ENCODE results near the gene BICC1.

DNA sequence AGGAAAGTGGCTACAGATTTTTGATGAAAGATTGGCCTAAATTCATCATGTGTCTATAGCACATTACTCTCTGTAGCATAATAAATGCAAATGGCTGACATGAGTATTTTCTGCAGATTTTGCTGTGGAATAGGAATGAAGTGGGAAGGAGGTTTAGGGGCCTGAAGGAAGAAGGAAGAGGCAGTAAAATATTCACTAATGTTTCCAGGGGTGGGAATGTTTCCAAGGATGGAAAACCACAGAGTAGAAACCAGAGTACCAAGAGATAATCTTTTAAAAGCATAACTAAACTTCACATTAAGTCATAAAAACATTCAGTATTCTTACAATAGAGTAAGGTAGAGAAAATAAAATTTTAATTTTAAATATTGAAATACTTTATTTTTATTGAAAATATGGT is 267.8 kb downstream of the BICC1 start:
- TF ChIP-seq, protein P1, sequence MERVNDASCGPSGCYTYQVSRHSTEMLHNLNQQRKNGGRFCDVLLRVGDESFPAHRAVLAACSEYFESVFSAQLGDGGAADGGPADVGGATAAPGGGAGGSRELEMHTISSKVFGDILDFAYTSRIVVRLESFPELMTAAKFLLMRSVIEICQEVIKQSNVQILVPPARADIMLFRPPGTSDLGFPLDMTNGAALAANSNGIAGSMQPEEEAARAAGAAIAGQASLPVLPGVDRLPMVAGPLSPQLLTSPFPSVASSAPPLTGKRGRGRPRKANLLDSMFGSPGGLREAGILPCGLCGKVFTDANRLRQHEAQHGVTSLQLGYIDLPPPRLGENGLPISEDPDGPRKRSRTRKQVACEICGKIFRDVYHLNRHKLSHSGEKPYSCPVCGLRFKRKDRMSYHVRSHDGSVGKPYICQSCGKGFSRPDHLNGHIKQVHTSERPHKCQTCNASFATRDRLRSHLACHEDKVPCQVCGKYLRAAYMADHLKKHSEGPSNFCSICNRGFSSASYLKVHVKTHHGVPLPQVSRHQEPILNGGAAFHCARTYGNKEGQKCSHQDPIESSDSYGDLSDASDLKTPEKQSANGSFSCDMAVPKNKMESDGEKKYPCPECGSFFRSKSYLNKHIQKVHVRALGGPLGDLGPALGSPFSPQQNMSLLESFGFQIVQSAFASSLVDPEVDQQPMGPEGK (CRISPR knock-in tag; IDR thresholded peaks at IDR 0.05): no peak
- no peak for TF ChIP-seq NFIC (IDR thresholded peaks at IDR 0.05; ENCODE audit: low read length)
- TF ChIP-seq GATAD1 (CRISPR knock-in tag; IDR thresholded peaks at IDR 0.05): no peak
- TF ChIP-seq ZFP36L2 (CRISPR knock-in tag; IDR thresholded peaks at IDR 0.05): no peak
- no peak for TF ChIP-seq MEIS1 (CRISPR knock-in tag; IDR thresholded peaks at IDR 0.05; ENCODE audit: borderline replicate concordance)
- TF ChIP-seq, protein P2, sequence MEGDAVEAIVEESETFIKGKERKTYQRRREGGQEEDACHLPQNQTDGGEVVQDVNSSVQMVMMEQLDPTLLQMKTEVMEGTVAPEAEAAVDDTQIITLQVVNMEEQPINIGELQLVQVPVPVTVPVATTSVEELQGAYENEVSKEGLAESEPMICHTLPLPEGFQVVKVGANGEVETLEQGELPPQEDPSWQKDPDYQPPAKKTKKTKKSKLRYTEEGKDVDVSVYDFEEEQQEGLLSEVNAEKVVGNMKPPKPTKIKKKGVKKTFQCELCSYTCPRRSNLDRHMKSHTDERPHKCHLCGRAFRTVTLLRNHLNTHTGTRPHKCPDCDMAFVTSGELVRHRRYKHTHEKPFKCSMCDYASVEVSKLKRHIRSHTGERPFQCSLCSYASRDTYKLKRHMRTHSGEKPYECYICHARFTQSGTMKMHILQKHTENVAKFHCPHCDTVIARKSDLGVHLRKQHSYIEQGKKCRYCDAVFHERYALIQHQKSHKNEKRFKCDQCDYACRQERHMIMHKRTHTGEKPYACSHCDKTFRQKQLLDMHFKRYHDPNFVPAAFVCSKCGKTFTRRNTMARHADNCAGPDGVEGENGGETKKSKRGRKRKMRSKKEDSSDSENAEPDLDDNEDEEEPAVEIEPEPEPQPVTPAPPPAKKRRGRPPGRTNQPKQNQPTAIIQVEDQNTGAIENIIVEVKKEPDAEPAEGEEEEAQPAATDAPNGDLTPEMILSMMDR (CRISPR knock-in tag; IDR thresholded peaks at IDR 0.05): no peak
